HG02610 (cell line): ENCODE data around the gene BBS2.

Experiments used
- ATAC-seq: cut with Tn5 transposase; IDR thresholded peaks from one replicate; pipeline ENCODE4 v1.9.1; 2021; ENCODE audit warnings: mild to moderate bottlenecking, moderate library complexity; ENCODE audit not compliant: unreplicated experiment

The BBS2 gene

DNA sequence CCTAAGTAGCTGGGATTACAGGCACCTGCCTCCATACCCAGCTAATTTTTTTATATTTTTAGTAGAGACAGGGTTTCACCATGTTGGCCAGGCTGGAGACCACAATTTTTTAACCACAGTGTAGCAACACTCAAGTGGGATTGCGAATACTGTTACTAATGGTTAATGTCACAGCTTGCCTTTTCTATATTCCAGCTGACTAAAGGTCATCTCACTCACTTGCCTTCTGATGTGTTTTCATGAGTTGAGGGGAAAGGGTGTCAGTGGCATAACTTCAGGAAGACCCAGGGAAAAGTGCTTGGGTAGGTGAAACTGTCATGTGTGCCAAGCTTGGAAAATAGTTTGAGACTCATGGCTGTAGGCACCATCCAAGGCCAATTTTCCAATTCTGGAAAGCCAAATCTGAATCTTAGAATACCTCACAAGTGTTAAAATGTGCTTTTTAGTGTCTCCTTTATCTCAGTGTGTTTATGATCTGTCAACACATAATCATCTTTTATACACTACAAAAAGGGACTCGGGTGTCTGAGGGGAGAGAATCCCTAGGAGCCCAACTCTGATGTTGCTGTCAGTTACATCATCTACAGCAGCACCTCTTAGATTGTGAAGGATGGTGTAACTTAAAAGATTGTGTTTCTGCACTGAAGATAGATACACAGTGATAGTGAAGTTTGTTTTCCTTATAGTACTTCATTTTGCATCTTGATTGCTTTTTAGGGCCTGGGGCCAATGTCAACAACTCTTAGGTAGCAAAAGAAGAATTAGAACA, 41.4 kb downstream of the BBS2 start:
- no peak for ATAC-seq

DNA sequence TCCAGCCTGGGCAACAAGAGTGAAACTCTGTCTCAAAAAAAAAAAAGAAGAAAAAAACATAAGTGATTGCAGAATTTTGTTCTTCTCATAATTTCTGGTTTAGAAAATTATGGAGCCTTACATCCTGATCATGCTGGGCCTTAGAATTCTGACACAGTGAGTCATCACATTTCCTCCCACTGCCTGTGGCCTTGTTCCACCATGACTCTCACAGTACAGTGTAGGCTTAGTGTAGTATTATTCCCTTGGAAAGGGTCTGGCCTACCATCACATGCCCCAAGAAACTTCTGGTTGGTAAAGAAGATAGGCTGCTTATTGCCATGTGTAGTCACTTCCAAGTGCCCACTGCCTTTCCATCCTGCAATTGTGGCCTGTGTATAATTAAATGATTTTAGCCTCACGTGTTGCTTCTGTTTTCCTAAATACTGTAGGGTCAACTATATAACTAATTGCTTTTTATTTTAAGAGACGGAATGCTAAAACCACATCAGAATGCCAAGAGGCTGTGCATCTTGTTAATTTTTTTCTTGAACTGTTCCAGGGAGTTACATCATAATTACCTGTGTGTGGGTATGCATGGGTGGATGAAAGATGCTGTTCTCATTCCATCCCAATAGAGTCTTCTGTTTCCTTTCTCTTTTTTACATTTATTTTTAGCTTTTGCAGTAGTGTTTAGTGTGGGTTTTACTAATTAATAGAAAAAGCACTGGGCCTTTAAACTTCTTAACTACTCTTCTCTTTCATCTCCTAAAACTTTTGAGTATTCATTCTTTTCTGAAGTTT, 42.5 kb downstream of the BBS2 start:
- no peak for ATAC-seq

DNA sequence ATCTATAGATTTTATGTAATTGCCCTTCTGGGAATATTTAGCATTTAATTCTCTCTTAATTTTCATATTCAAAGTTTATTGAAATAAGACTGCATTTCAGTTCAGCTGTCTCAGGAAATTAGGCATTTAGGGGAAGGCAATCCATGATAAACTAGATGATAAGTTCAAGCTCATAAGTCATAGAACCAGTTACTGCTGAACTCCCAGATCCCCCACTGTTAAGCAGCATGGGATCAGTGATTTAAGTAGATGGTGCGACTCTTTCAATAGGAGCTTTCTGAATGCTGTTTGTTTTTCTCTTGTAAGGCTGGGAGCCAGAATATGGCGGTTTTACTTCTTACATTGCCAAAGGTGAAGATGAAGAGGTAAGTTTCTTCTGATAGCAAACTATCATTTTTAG, 44.6 kb downstream of the BBS2 start:
- ATAC-seq, result no peak

DNA sequence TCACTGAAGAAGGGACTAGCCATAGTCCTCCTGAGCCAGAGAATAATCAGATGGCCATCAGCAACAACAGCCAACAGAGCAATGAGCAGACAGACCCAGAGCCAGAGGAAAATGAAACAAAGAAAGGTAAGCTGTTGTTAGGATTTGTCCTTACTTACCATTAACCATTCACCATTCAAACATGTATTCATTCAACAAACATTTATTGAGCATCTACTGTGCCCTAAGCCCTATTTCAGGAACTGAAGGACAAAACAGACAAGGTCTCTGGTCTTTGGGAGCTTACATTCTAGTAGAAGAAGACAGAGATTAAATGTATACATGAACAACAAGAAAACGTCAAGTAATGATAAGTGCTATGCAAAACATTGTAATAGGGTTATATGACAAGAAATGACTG, 49.2 kb downstream of the BBS2 start:
- ATAC-seq, result no peak

DNA sequence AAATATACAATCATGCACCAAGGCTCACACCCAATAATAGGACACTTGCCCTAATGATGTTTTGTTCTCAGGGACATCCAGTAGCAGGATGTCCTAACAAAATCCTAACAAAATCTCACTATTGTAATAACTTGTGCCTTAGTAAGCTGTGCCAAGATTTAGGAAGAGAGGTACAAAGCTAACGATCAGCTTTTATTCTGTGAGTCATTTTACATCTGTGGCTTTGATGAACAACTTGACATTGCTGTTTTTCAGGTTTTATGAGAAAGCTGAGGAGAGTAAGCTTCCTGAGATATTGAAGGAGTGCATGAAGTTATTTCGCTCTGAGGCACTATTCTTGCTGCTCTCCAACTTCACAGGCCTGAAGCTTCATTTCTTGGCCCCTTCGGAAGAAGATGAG, 49.6 kb downstream of the BBS2 start:
- no peak for ATAC-seq

DNA sequence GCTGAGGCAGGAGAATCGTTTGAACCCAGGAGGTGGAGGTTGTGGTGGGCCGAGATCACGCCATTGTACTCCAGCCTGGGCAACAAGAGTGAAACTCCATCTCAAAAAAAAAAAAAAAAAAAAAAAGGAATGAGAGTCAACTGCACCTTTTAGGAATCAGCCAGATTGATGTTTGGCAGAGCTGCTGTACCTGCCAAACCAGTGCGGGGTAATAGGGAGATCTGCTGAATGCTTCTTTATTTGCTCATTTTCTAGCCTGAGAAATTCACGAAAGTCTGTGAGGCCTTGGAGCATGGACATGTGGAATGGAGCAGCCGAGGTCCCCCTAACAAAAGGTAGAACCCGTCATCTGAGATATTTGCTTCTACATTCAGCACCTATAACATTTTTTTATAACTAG, 50.1 kb downstream of the BBS2 start:
- ATAC-seq, result no peak

DNA sequence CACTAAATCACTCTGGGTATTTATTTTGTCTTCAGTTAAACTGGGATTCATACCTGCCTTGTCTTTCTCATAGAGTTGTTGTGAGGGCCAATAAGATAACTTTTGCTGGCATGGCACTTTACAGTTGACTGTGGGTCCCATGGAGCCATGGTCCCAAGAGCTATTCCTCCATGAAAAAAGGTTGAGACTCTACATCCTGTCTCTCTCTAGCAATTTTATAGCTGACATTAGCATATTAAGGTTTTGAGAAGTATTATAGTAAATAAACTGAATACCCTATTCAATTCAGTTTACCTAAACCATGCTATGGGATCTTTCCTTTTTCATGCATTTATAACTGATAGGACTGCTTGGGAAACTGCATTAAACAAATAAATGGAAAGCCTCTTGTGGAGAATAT, 51.0 kb downstream of the BBS2 start:
- no peak for ATAC-seq

DNA sequence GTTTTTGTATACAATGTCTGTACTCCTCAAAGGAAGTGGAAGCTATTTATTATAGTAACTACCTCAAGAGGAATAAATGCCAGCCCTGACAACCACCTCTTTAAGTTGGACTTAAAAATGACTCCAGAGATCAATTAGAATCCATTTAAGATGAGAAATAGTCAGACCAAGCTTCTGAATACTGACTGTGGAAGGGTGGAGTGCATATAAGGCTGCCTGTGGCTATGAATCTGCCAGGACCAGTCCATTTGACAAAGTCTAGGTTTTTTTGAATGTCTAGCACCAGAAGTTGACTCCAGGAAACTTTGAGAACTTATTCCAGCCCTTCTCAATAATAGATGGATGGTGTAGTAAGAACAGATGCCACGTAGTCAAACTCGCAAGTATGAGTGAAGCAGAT, 53.5 kb downstream of the BBS2 start:
- no peak for ATAC-seq

DNA sequence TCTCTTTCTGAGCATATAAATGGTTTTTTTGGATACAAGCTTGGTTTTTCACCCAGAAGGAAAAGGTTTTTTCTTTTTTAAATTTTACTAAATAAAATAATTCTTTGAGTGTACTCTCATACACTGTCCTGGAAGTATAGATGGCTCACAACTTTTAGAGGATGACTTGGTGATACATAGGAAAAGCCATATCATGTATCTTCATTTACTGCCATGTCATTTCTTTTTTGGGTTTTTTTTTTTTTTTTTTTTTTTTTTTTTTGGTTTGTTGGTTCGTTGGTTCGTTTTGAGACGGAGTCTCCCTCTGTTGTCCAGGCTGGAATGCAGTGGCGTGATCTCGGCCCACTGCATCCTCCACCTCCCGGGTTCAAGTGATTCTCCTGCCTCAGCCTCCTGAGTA, 56.7 kb downstream of the BBS2 start:
- no peak for ATAC-seq

DNA sequence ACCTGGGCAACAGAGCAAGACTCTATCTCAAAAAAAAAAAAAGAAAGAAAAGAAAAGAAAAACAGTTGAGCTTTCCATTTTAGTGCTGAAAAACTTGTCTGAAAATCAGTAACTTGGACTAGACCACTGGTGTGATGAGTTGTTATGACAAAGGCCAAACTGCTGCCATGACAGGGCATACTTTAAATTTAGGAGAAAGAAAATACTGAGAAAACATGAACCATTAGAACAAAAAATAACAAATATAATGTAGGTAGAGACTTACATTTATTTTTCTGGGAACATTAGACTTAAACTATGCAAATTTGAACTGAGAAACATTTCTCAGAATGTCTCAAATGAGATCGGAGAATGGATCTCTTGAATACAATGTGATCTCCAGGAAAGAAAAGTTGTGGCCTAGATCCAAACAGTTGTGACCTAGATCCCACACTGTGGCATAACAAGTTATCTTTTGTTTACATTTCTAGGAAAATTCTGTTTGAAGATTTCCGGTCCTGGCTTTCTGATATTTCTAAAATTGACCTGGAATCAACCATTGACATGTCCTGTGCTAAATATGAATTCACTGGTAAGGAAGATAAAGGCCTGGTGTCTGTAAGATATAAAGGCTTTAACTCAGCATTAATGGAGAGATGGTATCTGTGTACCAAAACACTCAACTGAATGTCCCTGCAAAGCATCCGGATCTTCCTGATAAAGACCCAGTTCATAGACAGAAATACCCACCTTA, 57.6 kb downstream of the BBS2 start:
- ATAC-seq, result no peak

DNA sequence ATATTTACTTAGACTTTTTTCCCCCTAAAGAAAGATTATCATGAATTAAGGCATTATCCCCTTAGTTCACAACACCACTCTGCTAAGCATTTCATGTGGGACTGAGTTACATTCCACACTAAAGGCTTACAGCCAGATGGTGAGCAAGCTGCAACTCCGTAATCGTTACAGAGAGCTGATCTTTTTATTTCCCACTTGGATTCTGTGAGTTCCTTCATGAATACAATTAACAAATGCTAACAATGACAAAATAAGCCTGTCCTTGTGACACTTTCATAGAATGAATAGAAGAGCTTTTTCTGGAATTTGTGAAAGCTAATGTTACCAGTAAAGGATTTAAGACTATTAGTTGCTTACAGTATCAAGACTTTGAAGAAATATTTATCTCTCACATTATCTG, 59.7 kb downstream of the BBS2 start:
- no peak for ATAC-seq

DNA sequence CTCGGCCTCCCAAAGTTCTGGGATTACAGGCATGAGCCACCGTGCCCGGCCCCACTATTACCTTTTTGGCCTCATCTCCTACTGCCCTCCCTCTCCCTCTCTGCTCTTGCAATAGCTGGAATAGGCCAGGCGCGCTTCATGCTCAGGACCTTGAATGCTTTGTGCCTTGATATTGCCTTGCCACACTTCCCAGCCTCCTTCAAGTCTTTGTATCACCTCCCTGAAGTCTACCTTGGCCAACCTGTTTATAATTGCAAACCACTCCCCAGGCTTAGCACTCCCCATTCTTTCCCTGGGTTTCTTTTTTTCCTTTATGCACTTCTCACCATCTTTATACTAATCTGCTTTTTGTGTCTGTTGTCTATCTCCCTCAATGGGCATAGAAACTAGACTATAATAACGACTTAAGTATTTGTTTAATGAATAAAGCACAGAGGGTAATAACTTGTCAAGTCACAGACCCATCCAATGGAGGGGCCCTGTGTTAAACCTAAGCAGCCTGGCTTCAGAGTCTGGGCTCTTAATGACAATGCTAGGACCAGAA, 61.8 kb downstream of the BBS2 start:
- no peak for ATAC-seq

DNA sequence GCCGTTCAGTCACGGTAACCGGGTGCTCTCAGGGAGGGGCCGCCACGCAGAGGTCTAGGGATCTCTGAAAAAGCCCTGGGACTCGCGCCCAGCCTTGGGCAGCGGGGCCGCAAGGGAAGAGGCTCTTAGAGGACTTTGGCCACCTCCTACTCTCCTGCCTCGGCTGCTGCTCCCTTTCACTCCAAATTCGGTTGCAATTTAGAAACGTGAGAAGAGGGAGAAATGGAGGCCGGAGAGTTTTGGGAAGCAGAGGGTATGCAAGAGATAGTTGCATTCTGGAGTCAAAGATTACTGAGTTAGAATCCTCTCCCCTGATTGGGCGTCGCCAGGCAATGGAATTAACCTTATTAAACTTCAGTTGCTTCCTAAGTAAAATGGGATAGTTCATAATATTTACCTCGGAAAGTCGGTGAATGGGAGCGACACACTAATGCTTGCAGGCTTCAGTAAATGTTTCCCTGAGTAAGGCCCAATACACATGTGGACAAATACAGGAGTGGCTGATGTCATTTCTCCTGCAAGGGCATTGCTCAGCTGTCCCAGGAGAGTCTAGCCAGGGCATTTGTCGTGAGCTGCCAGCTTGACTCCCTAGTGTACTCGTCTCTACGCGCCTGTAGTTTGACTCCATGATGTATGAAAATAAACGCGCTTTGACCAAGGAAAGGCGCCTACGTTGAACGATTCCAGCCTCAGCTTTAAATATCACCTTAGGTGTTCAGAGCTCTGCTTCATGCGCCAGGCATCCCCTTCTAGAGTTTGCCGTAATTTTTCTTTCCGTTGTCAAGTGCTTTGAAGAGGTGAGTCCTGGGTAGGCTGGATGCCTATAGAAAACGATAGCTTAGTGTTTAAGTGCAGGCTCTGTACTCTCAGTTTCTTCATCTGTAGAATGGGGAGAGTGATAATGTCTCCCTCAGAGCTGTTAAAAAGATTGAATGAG, 67.8 kb downstream of the BBS2 start:
- ATAC-seq, result peak; percentile 43

DNA sequence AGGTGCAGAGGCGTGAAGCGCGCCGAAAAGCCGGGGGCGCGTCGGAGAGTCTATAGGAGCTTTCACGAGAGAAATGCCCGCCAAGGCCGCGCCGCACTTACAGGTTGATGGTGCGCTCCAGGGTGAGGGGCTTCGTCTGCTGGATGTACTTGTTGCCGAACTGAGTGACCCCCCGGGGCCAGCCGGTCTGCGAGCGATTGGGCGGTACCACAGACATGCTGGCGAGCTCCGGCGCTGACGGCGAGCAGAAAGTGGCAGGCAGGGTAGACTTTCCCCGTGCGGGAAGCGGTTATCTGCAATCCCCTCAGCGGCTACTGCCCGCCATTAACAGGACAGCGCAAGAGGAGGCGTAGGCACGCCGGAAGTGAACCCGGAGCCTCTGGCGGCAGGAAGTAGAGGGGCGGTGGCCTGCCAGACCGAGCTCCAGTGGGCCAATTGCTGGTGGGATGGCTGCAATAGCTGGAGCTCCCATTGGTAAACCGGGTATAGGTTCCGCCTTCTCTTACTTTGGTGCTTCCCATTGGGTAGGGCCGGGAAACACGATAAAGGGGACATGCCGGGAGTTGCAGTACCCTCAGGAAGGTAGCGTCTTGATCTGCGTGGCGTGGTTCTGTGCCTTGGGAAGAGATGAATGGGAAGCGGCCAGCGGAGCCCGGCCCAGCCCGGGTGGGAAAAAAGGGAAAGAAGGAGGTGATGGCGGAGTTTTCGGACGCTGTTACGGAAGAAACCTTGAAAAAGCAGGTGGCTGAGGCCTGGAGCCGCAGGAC, 68.7 kb downstream of the BBS2 start, which contains the start of the genes NUDT21 and OGFOD1:
Gene NUDT21 (minus strand): TSS at position 347 of the 767 bp plus-strand sequence. CDS start 130 bp downstream, at position 217.
Gene OGFOD1 (plus strand): TSS at position 569 of the 767 bp plus-strand sequence. CDS start 59 bp downstream, at position 628.
- ATAC-seq, result peak; percentile 98

DNA sequence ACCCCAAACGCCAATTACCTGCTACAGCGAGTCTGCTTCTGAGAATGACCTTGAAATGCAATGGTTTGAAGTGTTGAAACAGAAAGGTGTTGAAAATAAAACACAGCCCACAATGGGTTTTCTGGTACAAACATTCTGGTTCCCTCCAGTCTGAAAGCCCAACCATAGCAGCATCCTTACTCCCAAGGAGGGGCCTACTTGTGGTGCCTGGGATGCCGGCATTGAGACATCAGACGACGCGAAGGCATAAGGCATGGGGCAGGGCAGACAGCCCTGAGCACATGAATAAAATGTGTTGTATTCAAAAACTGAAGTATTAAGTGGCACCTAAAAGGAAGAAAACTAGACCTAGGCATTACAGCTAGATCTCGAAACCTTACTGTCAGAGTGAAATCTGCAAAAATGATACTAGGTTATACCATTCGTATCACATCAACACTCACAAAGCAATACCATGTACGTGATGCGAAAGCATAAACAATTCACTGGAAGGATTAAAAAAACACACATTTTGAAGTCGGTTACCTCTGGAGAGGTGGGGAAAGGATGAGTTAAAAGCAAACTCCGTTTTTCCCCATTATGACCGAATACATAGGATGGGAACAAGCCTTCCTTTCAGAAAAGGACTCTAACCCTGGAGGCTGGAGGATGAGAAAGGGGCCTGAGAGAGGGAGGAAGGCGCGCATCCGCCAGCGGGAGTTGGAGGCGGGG, 69.4 kb downstream of the BBS2 start:
- peak; percentile 21 for ATAC-seq

DNA sequence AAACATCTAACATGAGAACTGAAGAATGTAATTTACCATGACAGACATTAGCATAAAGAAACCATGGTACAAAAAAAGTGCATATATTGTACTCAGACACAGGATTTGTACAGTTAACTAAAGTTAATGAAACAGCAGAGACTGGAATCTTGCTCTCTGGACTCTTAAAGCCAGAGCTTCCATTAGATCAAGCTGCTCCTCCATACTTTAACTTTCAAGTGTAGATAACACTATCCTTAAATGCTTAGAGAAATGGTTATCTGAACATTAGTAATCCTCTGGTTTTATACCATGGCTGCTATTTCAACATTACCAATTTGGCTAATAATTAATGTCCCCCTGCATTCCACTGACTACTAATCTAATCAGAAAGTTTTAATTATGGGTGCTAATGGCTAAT, 71.8 kb downstream of the BBS2 start:
- no peak for ATAC-seq

DNA sequence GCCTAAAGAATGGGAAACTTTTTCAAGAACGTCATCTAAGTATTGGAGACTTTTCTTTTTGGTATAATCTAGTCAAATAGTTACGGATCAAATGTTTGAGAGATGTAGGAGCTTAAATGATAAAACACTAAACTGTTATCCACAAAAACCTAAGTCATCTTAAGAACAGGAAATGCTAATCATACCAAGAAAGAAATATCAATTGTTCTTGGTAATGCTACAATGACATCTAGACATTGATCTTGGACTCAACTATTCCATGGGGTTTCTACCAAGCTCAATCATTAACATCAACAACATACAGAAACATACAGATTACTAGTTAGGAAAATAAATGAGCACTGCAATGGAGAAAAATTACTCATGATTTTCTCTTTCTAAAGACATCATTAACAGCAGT, 72.5 kb downstream of the BBS2 start:
- no peak for ATAC-seq

DNA sequence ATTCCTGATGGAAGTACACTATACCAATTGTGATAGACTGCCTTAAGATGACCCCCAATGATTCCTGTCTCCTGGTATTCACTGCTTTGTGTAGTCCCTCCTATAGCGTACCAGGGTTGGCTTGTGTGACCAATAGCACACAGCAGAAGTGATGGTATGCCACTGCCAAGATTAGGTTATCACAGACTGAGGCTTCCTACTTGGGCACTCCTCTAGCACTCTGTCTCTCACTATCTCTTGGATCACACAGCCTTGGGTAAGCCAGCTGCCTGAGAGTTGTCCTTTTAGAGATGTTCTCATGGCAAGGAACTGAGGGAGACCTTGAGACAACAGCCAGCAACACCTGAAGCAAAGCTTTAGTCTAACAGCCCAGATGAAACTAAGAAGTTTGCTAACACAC, 81.8 kb downstream of the BBS2 start:
- no peak for ATAC-seq

DNA sequence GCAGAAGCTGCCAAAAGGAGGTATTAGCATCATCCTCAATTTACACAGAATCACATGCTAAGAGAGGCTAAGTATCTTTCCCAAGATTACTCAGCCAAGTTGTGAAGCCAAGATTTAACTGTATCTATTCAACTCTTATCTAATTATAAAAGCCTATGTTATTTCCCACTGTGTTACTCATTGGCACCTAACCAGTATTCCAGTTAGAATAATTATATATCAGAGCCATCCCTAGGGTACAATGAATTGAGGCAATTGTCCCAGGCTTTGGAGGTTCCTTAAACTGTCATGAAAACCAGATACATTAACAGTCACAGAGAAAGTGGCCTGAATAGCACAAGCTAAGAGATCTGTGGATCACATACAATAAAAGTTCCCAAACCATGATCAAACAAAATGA, 83.6 kb downstream of the BBS2 start:
- no peak for ATAC-seq
